Fibroblast of the conjunctiva (primary cell): Measurements from ENCODE around the gene BCO2.
A peak's percentile ranks its signal among the peaks of the same experiment; 100 is the strongest.

Experiments used
- DNase-seq: peaks from one replicate; pipeline ENCODE4 v3.0.0-alpha.2; 2010; ENCODE audit warnings: low read depth

The BCO2 gene

DNA sequence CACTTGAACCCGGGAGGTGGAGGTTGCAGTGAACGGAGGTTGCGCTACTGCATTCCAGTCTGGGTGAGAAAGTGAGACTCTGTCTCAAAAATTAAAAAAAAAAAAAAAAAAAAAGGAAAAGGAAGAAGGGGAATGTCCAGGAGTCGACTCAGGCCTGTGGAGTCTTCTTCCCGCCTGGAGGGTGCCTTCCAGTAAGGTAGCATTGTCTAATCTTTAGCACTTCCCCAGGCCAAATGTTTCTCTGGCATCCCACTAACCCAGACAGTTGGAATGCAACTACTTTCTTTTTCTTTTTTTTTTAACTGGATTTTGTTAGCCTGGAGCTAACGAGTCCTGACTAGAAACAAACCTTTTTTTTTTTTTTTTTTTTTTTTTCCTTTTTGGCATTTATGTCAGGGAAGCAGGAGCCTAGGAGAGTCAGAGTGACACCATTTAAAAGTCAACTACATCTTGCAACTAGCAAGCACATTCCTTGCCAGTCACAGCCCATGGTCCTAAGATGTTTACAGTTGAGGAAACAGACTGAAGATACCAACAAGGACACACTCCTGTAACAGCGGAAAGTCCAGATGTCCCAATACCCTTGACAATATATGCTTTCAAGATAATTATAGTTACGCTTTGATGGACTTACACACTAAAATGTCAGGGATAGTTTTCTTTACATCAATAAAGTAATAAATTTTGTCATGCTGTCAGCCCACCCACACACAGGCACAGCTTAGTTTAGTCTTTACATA, 74.7 kb downstream of the BCO2 start:
- no peak for DNase-seq

DNA sequence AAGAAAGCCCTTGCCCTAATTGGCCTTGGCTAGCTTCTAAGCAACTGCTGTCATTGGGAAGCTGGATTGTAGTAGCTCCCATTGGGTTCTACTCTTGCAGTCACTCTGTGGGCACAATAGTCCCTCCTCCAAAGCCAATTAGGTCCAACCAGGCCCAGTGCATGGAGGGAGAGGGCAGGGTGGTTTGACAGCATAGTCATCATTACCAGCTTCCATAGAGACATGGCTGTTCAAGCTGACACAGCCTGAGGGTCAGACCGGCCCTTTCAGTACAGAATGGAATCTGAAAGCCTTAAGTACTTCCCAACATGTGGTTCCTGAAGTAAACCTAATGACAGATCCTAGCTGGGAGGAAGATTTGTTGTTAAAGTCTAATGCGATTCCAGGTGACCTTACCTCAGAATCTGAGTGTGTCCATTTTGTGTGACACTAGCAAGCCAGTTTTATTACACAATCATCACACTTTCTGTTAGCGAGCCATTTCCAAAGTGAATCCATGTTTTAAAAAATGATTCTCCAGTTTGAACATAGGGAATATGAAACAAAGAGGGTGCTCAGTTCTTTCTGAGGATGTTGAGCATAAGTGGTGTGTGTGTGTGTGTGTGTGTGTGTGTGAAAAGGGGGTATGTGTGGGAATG, 78.4 kb downstream of the BCO2 start:
- DNase-seq = no peak

DNA sequence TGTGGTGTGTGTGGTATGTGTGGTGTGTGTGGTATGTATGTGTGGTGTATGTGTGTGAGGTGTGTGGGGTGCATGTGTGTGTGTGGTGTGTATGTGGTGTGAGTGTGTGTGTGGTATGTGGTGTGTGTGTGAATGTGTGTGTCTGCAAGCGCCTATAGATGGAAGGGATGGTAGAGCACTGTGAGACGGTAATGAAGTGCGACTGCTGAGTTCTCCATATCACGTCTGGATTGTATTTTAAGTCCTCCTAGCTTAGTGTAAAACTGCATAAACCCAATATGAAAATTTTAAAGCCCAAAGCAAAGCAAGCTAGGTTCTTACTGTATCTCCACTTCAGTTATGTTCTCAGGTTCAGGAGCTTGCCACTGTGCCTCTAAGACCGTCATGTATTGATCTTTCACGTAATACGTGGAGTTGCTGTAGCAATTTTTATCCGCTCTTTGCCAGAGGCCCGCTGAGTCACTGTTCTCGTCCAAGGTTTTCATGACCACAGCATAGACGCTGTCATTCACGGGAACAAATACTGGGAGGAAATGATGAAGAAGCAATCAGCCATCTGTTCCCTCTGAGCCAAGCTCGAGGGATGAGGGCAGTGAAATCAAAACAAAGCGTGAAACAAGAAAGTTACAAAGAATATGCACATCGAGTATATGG, 79.9 kb downstream of the BCO2 start:
- DNase-seq = peak; percentile 23

DNA sequence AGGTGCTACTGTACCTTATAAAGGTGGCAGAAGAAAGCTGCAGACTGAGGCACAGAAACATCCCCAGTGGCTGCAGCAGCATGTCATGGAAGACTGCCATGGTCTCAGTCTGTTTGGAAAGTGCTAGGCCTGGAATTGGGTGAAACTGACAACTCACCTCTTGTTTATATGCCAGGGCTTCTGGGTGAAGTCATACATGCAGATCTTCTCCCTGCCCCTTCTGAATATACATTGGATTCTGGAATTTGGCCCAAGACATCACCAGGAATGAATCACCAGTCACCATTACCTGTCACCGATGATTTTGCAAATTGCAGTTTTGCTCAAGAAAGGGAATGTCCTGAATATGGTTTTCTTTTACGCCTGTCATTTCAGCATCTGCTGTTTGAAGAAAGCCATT, 85.2 kb downstream of the BCO2 start, which contains the start of gene PLET1:
TSS of gene PLET1 (minus strand) at position 371 of the 400 bp plus-strand sequence. CDS start at position 100, 271 bp downstream.
- DNase-seq = no peak

DNA sequence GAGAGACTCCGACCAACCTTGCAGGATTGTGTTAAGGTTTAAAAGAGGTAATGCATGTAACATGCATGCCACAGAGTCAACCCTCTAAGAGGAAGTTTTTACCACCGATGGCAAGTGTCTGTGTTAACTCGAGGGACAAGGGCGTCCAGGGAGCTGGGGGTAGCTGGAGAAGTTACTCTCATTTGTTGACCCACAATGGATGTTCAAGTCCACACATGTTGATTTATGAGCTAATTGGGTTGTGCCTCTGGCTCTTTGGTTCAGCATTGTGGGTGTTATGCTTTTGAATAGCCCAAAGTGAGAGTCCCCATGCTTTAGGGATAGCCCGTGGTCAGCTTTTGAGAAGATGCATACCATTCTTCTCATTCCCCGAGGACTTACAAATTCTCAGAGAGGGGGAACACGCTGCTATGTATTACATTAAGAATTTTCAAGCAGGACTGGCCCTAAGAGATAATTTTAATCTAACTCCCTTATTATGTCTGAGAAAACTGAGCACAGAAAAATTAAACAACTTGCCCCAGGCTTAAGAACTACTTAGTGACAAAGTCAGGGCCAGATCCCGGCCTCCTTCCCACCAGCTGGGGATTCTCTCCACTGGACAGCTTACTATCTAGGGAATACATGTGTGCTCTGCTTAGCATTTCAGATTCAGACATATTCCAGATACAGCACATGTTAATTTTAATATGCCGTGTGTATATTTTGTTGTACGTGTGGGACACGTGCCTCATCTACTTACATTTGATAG, 90.5 kb downstream of the BCO2 start:
- DNase-seq = no peak

DNA sequence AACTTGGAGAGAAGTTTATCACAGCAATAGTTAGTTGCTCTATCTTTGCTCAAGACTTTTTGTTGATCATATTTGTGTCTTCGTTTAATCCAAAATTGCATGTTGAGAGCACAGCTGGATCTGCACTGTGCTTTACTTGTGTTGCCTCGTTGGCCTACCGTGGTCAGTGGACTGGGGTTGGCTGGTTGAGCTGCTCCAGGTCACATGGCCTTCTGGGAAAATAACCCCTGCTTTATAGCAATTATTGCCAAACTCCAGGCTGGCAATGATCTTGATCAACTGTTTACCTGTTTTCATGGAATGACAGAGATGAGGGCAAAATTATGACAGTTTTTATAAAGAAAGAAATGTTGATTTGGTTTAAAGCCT, 91.1 kb downstream of the BCO2 start:
- no peak for DNase-seq

DNA sequence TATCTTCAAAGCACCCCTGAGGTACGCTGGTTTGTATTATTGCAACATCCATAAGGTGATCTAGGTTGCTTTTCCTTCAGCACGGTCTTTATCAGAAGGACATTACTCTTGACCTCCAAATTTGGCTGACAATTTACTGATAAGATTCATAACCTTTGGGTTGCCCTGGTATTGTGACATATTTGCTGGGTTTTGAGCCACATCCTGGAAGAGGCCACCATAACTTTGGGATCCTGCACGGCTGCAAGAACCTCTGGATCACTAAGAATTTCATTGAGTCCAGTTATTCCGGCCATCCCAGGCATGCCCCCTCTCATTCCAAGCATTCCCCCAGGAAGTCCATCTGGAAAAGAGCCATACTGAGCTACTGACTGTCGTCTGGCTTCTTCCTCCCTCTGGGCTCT, 91.9 kb downstream of the BCO2 start:
- no peak for DNase-seq

DNA sequence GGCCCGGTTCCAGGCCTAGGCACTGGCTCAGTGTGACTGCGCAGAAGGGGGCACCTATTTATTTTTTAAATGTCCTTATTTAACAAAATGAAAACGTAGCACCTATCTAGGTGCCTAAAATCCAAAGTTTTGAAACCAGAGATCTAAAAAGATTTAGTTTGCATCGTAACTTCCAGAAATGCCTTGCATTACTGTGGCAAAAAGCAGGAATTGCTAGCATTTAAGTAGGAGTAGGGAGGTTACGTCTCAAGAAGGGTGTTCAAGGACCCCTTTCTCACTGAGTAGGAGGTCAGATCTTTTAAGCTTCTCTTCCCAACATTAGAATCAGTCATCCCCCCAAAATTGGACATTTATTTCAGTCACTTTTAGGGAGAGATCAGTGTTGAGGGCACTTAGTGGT, 93.1 kb downstream of the BCO2 start:
- no peak for DNase-seq
